GM21447 (cell line): ENCODE results near the gene BORA.
A peak's percentile ranks its signal among the peaks of the same experiment; 100 is the strongest.
"Not testable (repeated sequence)": the region's sequence is repeated elsewhere in the genome, so short reads cannot be mapped to it uniquely, and the experiment has no call there.

Source experiments
- ATAC-seq: cut with Tn5 transposase; IDR thresholded peaks from one replicate; pipeline ENCODE4 v1.9.1; 2021; ENCODE audit not compliant: unreplicated experiment

The BORA gene

DNA sequence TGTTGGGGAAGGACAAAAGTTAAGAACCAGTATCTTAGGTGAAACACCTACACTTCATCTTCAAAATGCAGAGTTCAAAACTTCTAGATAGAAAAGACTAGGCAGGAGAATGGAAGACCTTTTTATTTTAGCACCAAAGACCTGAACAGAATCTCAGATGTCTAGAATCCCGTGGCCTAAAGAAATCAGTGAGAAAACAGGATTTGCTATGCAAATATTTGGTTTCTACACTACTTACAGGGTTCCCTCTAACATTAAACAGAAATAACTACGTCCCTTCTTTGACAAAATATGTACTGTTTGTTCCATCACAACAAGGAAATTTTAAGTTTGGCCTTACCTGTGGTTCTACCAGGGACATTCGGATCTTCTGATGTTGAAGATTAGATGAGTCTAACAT lies 32.5 kb downstream of the BORA start:
- no peak for ATAC-seq

DNA sequence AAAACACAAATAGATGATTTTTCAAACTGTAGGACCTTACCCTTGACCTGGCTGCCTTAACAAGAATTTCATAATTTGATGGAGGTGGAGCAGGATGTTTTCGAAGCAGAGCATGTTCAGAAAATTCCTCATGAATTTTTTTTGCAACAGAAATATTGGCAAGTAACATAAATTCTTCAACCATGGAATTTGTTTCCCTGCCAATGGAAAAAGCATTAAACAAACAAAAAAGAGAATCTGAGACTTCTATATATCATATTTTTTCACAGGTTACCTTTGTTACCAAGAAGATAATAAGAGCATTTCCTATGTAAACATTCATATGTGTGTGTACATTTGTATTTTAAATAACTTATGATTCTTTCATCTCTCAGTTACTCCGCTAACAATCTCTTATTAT lies 35.7 kb downstream of the BORA start:
- ATAC-seq = no peak

DNA sequence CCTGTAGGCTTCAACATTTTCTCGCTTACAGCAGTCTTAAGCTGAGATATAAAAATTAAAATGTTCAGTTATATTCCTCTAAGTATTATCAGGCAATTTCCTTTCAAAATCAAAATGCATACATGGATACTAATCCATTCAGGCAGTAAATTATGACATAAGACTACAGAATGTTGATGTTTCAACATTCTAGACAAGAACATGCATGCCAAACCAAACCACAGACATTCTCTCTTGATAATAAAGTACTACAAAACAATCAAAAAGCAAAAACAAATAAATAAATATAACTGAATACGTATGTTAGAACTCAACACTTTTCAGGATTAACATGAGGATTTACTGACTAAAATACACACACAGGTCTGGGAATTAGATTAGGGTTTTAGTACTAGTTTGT lies 46.3 kb downstream of the BORA start:
- no peak for ATAC-seq

DNA sequence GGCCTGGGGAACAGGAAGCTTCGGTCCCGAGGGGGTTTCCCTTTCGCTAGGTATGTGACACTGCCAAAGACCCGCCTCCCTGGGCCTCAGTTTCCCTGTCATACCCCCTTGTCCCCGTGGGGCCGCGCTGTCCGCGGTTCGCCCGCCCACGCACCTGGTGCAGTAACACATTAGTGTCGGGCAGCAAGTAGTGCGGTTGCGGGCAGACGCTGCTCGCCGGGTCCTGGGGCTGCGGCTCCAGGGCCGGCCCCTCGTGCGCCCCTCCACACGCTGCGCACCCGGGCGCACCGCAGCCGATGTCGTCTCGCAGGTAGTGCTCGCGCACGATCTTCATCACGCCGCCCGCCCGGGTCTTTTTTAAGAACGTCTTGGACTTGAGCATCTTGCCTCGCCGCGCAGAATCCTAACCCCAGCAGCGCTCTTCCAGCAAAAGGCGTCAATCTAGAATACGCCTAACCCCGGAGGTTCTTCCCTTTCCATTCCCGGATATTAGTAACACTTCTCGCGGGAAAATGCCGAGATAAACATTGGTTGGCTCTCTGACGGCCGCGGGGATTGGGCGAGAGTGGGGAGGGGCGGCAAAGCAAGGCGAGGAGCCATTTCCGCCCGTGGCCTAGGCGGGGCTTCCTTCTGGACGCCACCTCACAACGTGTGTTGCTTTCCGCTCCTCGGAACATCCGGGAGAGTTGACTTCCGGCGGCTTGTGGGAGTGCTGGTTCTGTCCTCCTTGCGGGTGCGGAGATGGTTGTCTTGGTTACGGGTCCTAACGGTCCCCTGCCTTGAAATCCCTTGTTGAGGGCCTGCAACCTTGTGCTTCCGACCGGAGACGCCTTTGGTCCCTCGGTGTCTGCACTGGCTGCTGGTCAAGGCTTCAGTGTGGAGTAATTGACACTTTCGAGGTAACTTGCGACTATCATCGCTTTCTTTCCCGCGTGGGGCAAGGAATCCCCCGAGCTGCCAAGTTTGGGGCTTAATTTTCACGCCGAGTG lies 54.0 kb downstream of the BORA start, which contains the start of the genes DIS3 and PIBF1:
TSS of gene DIS3 (minus strand) at position 450 of the 989 bp plus-strand sequence. CDS start at position 382, 68 bp downstream.
TSS of gene PIBF1 (plus strand) at position 683 of the 989 bp plus-strand sequence. CDS start 1,337 bp downstream, outside the sequence.
- ATAC-seq = peak; percentile 95

DNA sequence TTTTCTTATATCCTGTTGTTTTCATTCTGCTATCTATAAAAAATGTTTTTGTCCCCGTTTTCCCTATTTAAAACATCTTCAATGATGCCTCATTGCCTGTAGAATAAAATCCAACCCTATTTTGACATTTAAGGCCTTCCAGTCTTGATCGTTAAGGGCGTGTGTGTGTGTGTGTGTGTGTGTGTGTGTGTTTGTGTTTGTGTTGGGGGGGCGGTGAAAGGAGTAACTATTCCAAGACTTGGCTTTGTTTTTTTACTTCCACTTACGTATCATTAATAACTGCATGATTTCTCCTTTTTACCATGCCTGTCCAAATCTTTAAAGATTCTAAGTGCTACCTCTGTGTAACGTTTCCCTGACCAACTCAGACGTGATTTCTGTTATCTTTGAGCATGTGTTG lies 55.0 kb downstream of the BORA start:
- ATAC-seq = no peak

DNA sequence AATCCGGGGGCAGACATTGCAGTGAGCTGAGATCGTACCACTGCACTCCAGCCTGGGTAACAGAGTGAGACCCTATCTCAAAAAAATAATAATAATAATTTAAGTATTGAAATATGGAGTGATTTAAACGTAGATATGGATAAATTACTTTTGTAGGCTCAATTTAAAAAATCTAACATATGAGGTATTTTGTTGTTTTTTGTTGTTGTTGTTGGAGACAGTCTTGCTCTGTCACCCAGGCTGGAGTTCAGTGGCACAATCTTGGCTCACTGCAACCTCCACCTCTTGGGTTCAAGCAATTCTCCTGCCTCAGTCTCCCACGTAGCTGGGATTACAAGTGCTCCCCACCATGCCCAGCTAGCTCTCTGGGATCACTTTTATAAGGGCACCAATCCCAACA lies 57.0 kb downstream of the BORA start:
- ATAC-seq = not testable (repeated sequence)

DNA sequence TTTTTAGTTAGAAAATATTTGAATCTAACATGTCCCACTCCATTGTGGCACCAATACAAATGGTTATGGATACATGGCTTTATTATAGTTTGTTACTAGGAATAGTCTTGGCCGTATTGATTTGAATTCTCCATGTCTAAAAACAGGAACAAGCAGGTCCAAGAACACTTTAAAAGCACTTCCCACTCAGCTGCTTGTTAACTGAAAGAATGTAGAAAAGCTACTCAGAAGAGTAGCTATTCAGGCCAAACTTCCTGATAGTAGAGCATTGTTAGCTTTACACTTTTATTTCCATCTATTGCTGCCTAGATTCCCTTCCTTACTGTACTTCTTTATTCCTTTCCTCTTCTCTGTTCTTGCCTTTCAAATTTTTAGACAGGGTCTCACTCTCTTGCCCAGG lies 61.1 kb downstream of the BORA start:
- ATAC-seq = no peak

DNA sequence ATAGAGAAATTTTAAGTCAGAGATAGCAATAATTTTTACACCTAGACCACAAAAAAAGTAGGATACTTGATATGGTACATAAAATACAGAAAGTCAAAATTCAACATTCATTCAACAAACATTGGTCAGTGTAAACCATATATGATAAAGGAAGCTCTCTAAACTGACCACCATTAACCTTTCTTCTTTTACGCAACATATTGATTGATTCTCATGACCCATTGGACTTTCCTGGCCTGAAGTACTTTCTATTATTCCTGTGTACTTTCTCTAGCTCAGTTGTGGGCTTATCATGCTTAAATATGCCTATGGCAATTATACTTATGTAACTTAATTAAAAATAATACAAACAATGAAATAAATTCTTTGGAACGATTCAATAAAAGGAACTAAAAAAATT lies 64.9 kb downstream of the BORA start:
- ATAC-seq = no peak

DNA sequence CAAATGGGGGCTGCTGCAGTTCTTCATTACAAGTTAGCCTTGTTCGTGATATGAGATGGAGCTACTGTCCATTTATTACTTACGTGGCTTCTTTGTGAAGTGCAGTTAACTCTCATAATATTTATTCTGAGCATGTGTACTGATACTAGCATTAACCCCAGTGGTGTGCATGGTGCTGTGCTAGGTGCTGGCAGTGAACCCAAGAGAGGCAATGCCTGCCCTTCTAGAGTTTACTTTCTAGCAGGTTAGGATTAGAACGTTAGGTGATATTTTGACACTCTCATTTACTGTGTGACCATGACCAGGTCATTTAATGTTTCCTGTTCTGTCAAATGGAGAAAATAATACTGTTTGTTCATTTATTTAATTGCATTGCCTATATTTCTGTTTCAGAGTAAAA lies 71.1 kb downstream of the BORA start:
- ATAC-seq = no peak

DNA sequence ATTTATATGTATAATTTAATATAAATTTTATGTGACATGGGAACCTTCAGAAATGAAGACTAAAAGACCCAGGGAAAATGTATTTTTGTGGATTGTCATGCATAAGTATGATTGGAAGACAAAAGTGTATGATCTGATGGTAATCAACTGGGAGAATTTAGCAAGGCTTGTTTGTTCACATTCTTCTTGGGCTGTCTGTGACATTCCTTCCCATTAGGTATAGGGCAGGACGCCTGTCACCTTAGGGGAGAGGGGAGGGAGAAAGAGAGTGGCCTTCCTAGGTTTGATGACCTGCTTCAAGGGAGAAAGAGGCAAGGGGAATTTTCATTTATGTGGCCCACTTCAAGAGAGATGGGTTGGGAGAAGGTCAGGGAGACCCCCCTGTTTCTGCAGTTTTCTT lies 76.6 kb downstream of the BORA start:
- ATAC-seq = no peak
